Measurements from ENCODE around the gene ZSWIM5. TPM values are rescaled to one million over a fixed set of nuclear protein-coding genes. Genes with fewer than 3 reads are reported as not detected.

Gene ZSWIM5
- total and polyA plus RNA-seq, 9 of the 15 experiments (the other 6 are each of a cell fraction or from before 2014, with no cell fraction given), result under 0.01 to 0.07 (median 0.03) TPM; not detected in 3

DNA sequence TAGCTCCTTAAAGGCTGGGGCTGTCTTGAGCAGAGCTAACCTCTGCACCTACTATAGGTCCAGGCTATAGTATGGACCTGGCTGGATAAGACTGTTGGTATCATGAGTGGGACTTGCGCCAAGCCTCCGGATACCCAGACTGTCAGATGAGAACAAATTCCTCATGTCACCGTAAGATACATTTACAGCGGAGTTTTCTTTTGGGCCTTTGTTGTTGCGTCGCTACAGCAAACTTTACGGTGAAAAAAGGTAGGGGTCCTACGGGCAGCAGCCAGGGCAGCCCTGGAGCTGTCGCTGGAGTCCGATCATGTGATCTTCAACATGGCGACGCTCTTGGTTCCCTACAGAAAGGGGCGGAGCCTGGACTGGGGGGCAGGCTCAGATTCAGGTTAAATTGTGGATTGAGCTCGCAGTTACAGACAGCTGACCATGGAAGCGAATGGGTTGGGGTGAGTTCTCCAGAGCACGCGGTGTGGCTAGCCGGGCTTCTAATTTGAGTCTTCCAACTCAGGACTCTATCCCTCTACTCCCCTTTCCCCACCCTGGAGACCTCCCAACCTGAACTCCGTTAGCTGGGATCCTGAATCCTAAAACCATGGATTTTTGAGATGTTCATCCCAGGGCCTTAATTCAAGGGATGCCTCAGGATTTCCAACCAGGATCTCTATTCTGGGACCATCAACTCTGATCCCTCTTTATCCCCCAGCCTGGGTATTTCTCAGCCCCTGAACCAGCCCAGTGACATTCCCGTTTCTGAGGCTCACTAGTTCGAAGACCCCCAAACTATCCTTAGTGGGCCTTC lies 194.4 kb downstream of the ZSWIM5 start, which contains the start of gene UROD (continued):
- TF ChIP-seq, protein P1, sequence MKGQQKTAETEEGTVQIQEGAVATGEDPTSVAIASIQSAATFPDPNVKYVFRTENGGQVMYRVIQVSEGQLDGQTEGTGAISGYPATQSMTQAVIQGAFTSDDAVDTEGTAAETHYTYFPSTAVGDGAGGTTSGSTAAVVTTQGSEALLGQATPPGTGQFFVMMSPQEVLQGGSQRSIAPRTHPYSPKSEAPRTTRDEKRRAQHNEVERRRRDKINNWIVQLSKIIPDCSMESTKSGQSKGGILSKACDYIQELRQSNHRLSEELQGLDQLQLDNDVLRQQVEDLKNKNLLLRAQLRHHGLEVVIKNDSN (CRISPR knock-in tag; IDR thresholded peaks at IDR 0.05), result peak; percentile 97
- TF ChIP-seq, protein P2, sequence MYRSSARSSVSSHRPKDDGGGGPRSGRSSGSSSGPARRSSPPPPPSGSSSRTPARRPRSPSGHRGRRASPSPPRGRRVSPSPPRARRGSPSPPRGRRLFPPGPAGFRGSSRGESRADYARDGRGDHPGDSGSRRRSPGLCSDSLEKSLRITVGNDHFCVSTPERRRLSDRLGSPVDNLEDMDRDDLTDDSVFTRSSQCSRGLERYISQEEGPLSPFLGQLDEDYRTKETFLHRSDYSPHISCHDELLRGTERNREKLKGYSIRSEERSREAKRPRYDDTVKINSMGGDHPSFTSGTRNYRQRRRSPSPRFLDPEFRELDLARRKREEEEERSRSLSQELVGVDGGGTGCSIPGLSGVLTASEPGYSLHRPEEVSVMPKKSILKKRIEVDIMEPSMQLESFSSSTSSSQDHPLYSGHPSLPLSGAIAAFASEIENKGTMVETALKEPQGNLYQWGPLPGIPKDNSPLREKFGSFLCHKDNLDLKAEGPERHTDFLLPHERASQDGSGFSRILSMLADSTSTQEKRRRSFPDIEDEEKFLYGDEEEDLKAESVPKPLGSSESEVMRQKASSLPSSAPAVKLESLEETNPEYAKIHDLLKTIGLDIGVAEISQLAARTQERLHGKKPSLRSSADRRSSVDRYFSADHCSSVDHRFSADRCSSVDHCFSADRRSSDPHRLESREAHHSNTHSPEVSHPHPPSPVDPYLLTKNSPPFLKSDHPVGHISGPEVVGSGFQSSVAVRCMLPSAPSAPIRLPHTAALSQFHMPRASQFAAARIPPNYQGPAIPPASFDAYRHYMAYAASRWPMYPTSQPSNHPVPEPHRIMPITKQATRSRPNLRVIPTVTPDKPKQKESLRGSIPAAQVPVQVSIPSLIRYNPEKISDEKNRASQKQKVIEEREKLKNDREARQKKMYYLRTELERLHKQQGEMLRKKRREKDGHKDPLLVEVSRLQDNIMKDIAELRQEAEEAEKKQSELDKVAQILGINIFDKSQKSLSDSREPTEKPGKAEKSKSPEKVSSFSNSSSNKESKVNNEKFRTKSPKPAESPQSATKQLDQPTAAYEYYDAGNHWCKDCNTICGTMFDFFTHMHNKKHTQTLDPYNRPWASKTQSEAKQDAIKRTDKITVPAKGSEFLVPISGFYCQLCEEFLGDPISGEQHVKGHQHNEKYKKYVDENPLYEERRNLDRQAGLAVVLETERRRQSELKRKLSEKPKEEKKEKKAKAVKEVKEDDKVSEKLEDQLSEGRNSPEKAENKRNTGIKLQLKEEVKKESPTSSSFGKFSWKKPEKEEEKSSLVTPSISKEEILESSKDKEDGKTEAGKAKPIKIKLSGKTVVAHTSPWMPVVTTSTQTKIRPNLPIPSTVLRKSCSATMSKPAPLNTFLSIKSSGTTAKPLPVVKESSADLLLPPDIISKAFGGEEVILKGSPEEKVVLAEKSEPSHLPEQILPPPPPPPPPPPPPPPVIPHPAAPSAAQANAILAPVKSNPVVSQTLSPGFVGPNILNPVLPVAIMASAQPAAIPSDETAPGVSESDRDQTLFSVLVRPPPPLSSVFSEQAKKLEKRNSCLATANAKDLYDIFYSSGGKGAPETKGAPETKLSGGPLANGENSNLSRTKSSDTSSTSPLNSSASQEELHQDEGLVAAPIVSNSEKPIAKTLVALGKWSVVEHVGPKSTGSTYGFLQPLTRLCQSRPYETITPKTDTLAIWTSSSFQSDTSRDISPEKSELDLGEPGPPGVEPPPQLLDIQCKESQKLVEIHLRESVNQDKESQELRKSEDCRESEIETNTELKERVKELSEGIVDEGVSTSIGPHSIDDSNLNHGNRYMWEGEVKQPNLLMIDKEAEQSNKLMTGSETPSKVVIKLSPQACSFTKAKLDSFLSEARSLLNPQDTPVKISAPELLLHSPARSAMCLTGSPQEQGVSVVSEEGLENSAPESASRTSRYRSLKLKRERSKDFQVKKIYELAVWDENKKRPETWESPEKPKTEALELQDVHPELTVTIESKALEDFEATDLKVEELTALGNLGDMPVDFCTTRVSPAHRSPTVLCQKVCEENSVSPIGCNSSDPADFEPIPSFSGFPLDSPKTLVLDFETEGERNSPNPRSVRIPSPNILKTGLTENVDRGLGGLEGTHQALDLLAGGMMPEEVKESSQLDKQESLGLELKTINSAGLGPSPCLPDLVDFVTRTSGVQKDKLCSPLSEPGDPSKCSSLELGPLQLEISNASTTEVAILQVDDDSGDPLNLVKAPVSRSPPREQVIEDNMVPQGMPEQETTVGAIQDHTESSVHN (IDR thresholded peaks at IDR 0.05; ENCODE audit: borderline replicate concordance in 1 of 2, low read depth in 1 of 2), result no peak
- TF ChIP-seq HDAC1 (IDR thresholded peaks at IDR 0.05) (peak in 1 of 2 experiments; percentile 92; a peak in 2 of 4 replicates), KDM5B (IDR thresholded peaks at IDR 0.05; ENCODE audit: insufficient replicate concordance, low read depth, low read length) (peak; percentile 97)
- TF ChIP-seq, protein P3, sequence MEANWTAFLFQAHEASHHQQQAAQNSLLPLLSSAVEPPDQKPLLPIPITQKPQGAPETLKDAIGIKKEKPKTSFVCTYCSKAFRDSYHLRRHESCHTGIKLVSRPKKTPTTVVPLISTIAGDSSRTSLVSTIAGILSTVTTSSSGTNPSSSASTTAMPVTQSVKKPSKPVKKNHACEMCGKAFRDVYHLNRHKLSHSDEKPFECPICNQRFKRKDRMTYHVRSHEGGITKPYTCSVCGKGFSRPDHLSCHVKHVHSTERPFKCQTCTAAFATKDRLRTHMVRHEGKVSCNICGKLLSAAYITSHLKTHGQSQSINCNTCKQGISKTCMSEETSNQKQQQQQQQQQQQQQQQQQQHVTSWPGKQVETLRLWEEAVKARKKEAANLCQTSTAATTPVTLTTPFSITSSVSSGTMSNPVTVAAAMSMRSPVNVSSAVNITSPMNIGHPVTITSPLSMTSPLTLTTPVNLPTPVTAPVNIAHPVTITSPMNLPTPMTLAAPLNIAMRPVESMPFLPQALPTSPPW (CRISPR knock-in tag; IDR thresholded peaks at IDR 0.05), result no peak; the same call in 1 of the 2 replicates
